ENCODE results near the gene SLC5A6. TPM values are rescaled to one million over a fixed set of nuclear protein-coding genes. Genes with fewer than 3 reads are reported as not detected.
"Not testable (repeated sequence)": the region's sequence is repeated elsewhere in the genome, so short reads cannot be mapped to it uniquely, and the experiment has no call there.

SLC5A6 gene
- total and polyA plus RNA-seq, 7 experiments from 2014 or later: 13.2 to 203 (median 32.7) TPM

DNA sequence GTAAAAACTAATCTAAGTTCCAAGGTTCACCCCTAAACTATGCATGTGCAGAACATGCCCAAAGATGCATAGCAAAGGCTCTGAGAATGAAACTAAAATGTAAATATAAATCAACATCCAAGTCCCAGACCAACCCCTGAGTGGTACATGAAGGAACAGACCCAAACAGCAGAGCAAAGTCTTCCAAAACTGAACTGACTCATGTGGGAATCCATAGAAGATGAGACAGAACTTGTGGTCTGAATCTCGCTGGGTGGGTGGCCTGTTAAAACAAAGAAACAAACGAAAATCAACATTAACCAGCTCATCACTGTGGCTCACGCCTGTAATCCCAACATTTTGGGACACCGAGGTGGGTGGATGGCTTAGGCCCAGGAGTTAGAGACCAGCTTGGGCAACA is 29.7 kb downstream of the SLC5A6 start:
- intact Hi-C loops (cut with micrococcal nuclease): no loop called here
- H3K27me3 Mint-ChIP-seq: peaks cover 21 to 54% (median 42%) of the 10 kb centered on the region in 5 donors
- Histone ChIP-seq H3K36me3 (ENCODE audit: control insufficient read depth in 2 of 3, insufficient read depth in 3 of 3, low read length in 3 of 3) (no peaks in the 10 kb centered on the region), H3K4me3 (ENCODE audit: low read length) (no peak overlapping the region), H3K9me3 (ENCODE audit: control insufficient read depth in 2 of 3, low read length in 3 of 3) (no peaks in the 10 kb centered on the region), H3K27me3 (ENCODE audit: control insufficient read depth in 2 of 2, insufficient read depth in 2 of 2, low read length in 2 of 2) (no peaks in the 10 kb centered on the region), H3K27ac (ENCODE audit: low read depth, low read length) (no peak overlapping the region), H3K4me1 (ENCODE audit: control insufficient read depth in 2 of 2, insufficient read depth in 2 of 2, low read length in 2 of 2) (no peaks in the 10 kb centered on the region)
- H3K4me3 Mint-ChIP-seq: no peak overlapping the region
- ATAC-seq: no peak
- CTCF ChIA-PET: interaction anchor here (0.7 kb wide), 1 partner anchor 163 kb away, joined by 3 read pairs; no protein-coding TSS in a partner anchor
- H3K36me3 Mint-ChIP-seq: no peaks in the 10 kb centered on the region
- H3K4me1 Mint-ChIP-seq: peaks cover 0 to 3% (median 0%) of the 10 kb centered on the region in 7 donors
- H3K27ac Mint-ChIP-seq: no peak overlapping the region
- POLR2A ChIA-PET: interaction anchor here (0.7 kb wide), 1 partner anchor 30 kb away, joined by 3 read pairs; the partner anchor contains the start of genes ATRAID and SLC5A6
- DNase-seq: no peak
- H3K9me3 Mint-ChIP-seq: no peaks in the 10 kb centered on the region

DNA sequence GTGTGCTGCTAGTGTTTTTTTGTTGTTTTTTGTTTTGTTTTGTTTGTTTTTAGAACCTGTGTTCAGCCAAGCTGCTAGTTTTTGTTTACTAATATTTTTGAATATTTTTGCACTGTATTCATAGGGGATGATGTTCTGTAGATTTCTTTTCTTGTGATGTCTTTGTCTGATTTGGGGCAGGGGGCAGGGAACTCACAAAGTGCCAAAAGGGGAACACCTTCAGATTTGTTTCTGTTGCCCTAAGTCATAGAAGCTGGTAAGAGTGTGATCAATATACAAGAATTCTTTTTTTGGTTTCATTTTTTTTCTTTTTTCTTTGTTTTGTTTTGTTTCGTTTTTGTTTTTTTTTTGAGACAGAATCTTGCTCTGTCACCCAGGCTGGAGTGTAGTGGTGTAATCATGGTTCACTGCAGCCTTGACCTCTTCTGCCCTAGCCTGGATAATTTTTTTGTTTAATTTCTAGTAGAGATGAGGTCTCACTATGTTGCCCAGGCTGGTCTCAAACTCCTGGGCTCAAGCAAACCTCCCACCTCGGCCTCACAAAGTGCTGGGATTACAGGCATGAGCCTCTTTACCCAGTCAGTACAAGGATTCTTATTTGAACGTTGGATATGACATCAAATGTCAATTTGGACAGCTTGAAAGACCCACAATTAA is 32.6 kb downstream of the SLC5A6 start:
- no peak for ATAC-seq
- peaks cover 21 to 49% (median 46%) of the 10 kb centered on the region in 5 donors for H3K27me3 Mint-ChIP-seq
- Histone ChIP-seq H3K27me3 (ENCODE audit: control insufficient read depth in 2 of 2, insufficient read depth in 2 of 2, low read length in 2 of 2) (no peaks in the 10 kb centered on the region), H3K9me3 (ENCODE audit: control insufficient read depth in 2 of 3, low read length in 3 of 3) (no peaks in the 10 kb centered on the region), H3K36me3 (ENCODE audit: control insufficient read depth in 2 of 3, insufficient read depth in 3 of 3, low read length in 3 of 3) (no peaks in the 10 kb centered on the region), H3K27ac (ENCODE audit: low read depth, low read length) (no peak overlapping the region), H3K4me1 (ENCODE audit: control insufficient read depth in 2 of 2, insufficient read depth in 2 of 2, low read length in 2 of 2) (no peaks in the 10 kb centered on the region), H3K4me3 (ENCODE audit: low read length) (no peak overlapping the region)
- no peaks in the 10 kb centered on the region for H3K36me3 Mint-ChIP-seq
- ChIA-PET POLR2A (no interaction called here), CTCF (no interaction called here)
- H3K4me1 Mint-ChIP-seq: peaks cover 0 to 3% (median 0%) of the 10 kb centered on the region in 7 donors
- H3K4me3 Mint-ChIP-seq: no peak overlapping the region
- no peak overlapping the region for H3K27ac Mint-ChIP-seq
- no peak for DNase-seq
- H3K9me3 Mint-ChIP-seq: no peaks in the 10 kb centered on the region
- intact Hi-C loops (cut with micrococcal nuclease): no loop called here

DNA sequence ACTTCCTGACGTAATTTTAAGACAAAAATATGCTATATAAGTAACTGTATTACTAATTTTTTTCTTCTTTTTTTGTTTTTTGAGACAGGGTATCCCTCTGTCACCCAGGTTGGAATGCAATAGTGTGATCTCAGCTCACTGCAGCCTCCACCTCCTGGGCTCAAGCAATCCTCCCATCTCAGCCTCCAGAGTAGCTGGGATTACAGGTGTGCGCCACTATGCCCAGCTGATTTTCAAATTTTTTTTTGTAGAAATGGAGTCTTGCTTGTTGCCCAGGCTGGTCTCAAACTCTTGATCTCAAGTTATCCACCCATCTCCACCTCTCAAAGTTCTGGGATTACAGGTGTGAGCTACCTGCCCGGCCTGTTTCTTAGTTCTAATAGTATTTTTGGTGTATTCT is 33.6 kb downstream of the SLC5A6 start:
- DNase-seq: no peak
- ATAC-seq: no peak
- Mint-ChIP-seq H3K4me3 (no peak overlapping the region), H3K9me3 (no peaks in the 10 kb centered on the region), H3K27ac (no peak overlapping the region), H3K4me1 (peaks cover 0 to 3% (median 0%) of the 10 kb centered on the region in 7 donors), H3K27me3 (peaks cover 21 to 44% (median 40%) of the 10 kb centered on the region in 5 donors), H3K36me3 (no peaks in the 10 kb centered on the region)
- Histone ChIP-seq H3K4me3 (ENCODE audit: low read length) (no peak overlapping the region), H3K9me3 (ENCODE audit: control insufficient read depth in 2 of 3, low read length in 3 of 3) (no peaks in the 10 kb centered on the region), H3K27me3 (ENCODE audit: control insufficient read depth in 2 of 2, insufficient read depth in 2 of 2, low read length in 2 of 2) (no peaks in the 10 kb centered on the region), H3K36me3 (ENCODE audit: control insufficient read depth in 2 of 3, insufficient read depth in 3 of 3, low read length in 3 of 3) (no peaks in the 10 kb centered on the region), H3K27ac (ENCODE audit: low read depth, low read length) (no peak overlapping the region), H3K4me1 (ENCODE audit: control insufficient read depth in 2 of 2, insufficient read depth in 2 of 2, low read length in 2 of 2) (no peaks in the 10 kb centered on the region)
- intact Hi-C loops (cut with micrococcal nuclease): no loop called here
- CTCF ChIA-PET: interaction anchor here (0.6 kb wide), 2 partner anchors 30 to 255 kb away, joined by 3 read pairs; no protein-coding TSS in a partner anchor
- POLR2A ChIA-PET: no interaction called here

DNA sequence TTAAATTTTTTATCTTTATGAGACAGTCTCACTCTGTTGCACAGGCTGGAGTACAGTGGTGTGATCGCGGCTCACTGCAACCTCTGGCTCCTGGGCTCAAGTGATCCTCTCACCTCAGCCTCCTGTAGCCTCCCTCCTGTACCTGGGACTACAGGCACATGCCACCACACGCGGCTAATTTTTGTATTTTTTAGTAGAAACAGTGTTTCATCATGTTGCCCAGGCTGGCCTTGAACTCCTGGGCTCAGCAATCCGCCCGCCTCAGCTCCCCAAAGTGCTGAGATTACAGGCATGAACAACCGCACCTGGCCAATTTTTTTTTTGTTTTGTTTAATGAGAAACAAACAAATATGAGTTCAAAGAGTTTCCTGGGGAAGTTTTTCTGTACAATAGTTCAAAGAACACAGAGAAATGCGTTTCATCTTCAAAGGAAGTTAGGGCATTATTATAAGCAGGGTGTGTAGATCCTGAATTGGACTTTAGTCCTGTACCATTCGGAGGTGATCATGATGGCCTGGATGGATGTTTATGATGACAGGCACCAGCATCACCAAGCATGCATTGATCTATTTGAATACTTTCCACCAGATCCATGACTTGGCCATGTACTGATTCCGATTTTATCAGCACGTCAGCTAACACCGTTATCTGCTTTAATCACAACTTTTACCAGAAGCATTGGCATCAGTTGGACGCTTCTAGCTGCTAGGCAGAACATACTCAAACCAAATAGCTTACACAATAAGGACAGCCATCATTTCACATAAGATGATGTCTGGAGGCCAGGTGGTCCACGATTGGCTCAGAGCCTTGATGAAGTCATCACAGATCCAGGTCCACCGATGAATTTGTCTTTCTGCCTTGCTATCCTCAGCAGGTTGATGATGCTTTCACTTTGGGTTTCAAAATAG is 34.4 kb downstream of the SLC5A6 start:
- ChIA-PET POLR2A (no interaction called here), CTCF (interaction anchor here (0.6 kb wide), 1 partner anchor 255 kb away, joined by 3 read pairs; no protein-coding TSS in a partner anchor)
- no peak overlapping the region for H3K4me3 ChIP-seq (ENCODE audit: low read length)
- no peaks in the 10 kb centered on the region for H3K9me3 ChIP-seq (ENCODE audit: control insufficient read depth in 2 of 3, low read length in 3 of 3)
- no peak overlapping the region for H3K27ac Mint-ChIP-seq
- H3K36me3 Mint-ChIP-seq: no peaks in the 10 kb centered on the region
- H3K27me3 ChIP-seq (ENCODE audit: control insufficient read depth in 2 of 2, insufficient read depth in 2 of 2, low read length in 2 of 2): no peaks in the 10 kb centered on the region
- H3K27me3 Mint-ChIP-seq: peaks cover 21 to 44% (median 38%) of the 10 kb centered on the region in 5 donors
- no peak for ATAC-seq
- H3K4me3 Mint-ChIP-seq: no peak overlapping the region
- no peaks in the 10 kb centered on the region for H3K4me1 ChIP-seq (ENCODE audit: control insufficient read depth in 2 of 2, insufficient read depth in 2 of 2, low read length in 2 of 2)
- no peak for DNase-seq
- no peak overlapping the region for H3K27ac ChIP-seq (ENCODE audit: low read depth, low read length)
- H3K9me3 Mint-ChIP-seq: no peaks in the 10 kb centered on the region
- peaks cover 0 to 3% (median 0%) of the 10 kb centered on the region in 7 donors for H3K4me1 Mint-ChIP-seq
- intact Hi-C loops (cut with micrococcal nuclease): no loop called here
- H3K36me3 ChIP-seq (ENCODE audit: control insufficient read depth in 2 of 3, insufficient read depth in 3 of 3, low read length in 3 of 3): no peaks in the 10 kb centered on the region

DNA sequence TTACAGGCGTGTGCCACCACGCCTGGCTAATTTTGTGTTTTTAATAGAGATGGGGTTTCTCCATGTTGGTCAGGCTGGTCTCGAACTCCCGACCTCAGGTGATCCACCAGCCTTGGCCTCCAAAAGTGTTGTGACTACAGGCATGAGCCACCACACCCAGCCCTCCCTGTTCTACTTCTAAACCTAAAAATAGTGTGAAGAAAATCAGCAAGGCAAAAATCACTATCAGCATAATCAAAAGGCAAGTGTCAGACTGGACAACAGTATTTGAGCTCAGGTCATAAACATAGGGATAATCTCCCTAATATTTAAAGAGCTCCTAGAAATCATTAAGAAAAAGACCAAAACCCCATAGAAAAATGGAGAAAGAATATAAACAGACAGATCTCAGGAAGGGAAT is 36.3 kb downstream of the SLC5A6 start:
- CTCF ChIA-PET: interaction anchor here (1.1 kb wide), 1 partner anchor 11 kb away, joined by 5 read pairs; no protein-coding TSS in a partner anchor
- H3K4me3 ChIP-seq (ENCODE audit: low read length); H3K27ac ChIP-seq (ENCODE audit: low read depth, low read length); intact Hi-C loops (cut with micrococcal nuclease); H3K36me3 ChIP-seq (ENCODE audit: control insufficient read depth in 2 of 3, insufficient read depth in 3 of 3, low read length in 3 of 3); H3K27me3 ChIP-seq (ENCODE audit: control insufficient read depth in 2 of 2, insufficient read depth in 2 of 2, low read length in 2 of 2); H3K27ac Mint-ChIP-seq; H3K4me3 Mint-ChIP-seq; H3K36me3 Mint-ChIP-seq; H3K9me3 Mint-ChIP-seq; H3K9me3 ChIP-seq (ENCODE audit: control insufficient read depth in 2 of 3, low read length in 3 of 3); H3K4me1 Mint-ChIP-seq; H3K4me1 ChIP-seq (ENCODE audit: control insufficient read depth in 2 of 2, insufficient read depth in 2 of 2, low read length in 2 of 2); ATAC-seq; DNase-seq: not testable (repeated sequence)
- POLR2A ChIA-PET: interaction anchor here (0.6 kb wide), 1 partner anchor 1881 kb away, joined by 3 read pairs; no protein-coding TSS in a partner anchor
- H3K27me3 Mint-ChIP-seq: peaks cover 21 to 46% (median 29%) of the 10 kb centered on the region in 5 donors

DNA sequence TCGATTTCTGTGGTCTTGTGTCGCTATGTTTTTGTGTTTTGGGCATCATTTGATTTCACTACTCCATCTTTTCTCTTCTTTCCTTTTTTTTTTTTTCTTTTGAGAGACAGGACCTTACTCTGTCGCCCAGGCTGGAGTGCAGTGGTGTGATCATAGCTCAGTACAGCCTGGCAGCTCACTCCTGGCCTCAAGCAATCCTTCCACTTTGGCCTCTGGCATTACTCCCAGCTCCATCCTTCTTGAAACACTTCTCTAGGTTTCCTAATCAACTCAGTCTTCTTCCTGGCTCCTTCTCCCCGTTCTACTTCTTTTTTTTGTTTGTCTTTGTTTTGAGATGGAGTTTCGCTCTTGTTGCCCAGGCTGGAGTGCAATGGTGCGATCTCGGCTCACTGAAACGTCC is 36.7 kb downstream of the SLC5A6 start:
- CTCF ChIA-PET: interaction anchor here (1.1 kb wide), 1 partner anchor 11 kb away, joined by 5 read pairs; no protein-coding TSS in a partner anchor
- Histone ChIP-seq H3K27me3 (ENCODE audit: control insufficient read depth in 2 of 2, insufficient read depth in 2 of 2, low read length in 2 of 2) (no peaks in the 10 kb centered on the region), H3K27ac (ENCODE audit: low read depth, low read length) (no peak overlapping the region), H3K4me1 (ENCODE audit: control insufficient read depth in 2 of 2, insufficient read depth in 2 of 2, low read length in 2 of 2) (no peaks in the 10 kb centered on the region), H3K36me3 (ENCODE audit: control insufficient read depth in 2 of 3, insufficient read depth in 3 of 3, low read length in 3 of 3) (no peaks in the 10 kb centered on the region), H3K4me3 (ENCODE audit: low read length) (no peak overlapping the region), H3K9me3 (ENCODE audit: control insufficient read depth in 2 of 3, low read length in 3 of 3) (no peaks in the 10 kb centered on the region)
- Mint-ChIP-seq H3K9me3 (no peaks in the 10 kb centered on the region), H3K4me1 (peaks cover 0 to 5% (median 4%) of the 10 kb centered on the region in 7 donors), H3K27ac (no peak overlapping the region), H3K4me3 (no peak overlapping the region), H3K27me3 (peaks cover 21 to 48% (median 28%) of the 10 kb centered on the region in 5 donors), H3K36me3 (no peaks in the 10 kb centered on the region)
- intact Hi-C loops (cut with micrococcal nuclease): no loop called here
- POLR2A ChIA-PET: interaction anchor here (0.6 kb wide), 1 partner anchor 1881 kb away, joined by 3 read pairs; no protein-coding TSS in a partner anchor
- DNase-seq (no peak), ATAC-seq (no peak)

All from naive thymus-derived CD4-positive, alpha-beta T cell (primary cell).